Transverse colon (tissue), 4 donors: ENCODE data around the gene UPP1.

Experiments
- CTCF ChIP-seq, 5 experiments: fragments of 200-600 bp in 3 of 5; fragments of 450-650 bp in 2 of 5; sonication (generic) in 3 of 5; IDR thresholded peaks; 1 replicate in 2 of 5; 2 replicates in 3 of 5; pipeline ENCODE4 v1.5.1; 2016 to 2017; ENCODE audit warnings: antibody characterized with exemption in 5 of 5, inconsistent platforms in 3 of 5, mild to moderate bottlenecking in 2 of 5, moderate library complexity in 1 of 5
- EP300 ChIP-seq: sonication (generic); formaldehyde crosslinking; IDR thresholded peaks from one replicate; pipeline ENCODE4 v1.6.1; 2017; ENCODE audit warnings: antibody characterized with exemption, low read depth
- POLR2A ChIP-seq: fragments of 450-650 bp; IDR thresholded peaks from one replicate; pipeline ENCODE4 v1.6.1; 2016; ENCODE audit warnings: antibody characterized with exemption, mild to moderate bottlenecking, moderate library complexity
- POLR2AphosphoS5 ChIP-seq, 3 donors: sonication (generic); formaldehyde crosslinking; IDR thresholded peaks; one replicate each; pipeline ENCODE4 v1.6.1; 2016; ENCODE audit warnings: antibody characterized with exemption in 3 of 3

GRCh38 chr7:48040944-48041652 is 48.0 kb upstream of the UPP1 start:
- TF ChIP-seq CTCF (IDR thresholded peaks at IDR 0.05) (no peak), POLR2AphosphoS5 (IDR thresholded peaks at IDR 0.05) (no peak), POLR2A (no peak), EP300 (no peak)
